Neuron (in vitro differentiated cells): ENCODE results near the gene LINC00237.
A peak's percentile ranks its signal among the peaks of the same experiment; 100 is the strongest.

Source experiments
- H2AFZ ChIP-seq: one replicate; pipeline ENCODE4 v1.6.1; 2013; ENCODE audit warnings: low read depth, mild to moderate bottlenecking, inconsistent platforms, low read length, moderate library complexity
- H3K27me3 ChIP-seq: one replicate; pipeline ENCODE4 v1.6.1; 2013; ENCODE audit warnings: low read length; ENCODE audit not compliant: insufficient read depth
- H3K36me3 ChIP-seq: one replicate; pipeline ENCODE4 v1.6.1; 2013; ENCODE audit warnings: low read length; ENCODE audit not compliant: insufficient read depth
- H3K4me1 ChIP-seq: one replicate; pipeline ENCODE4 v1.6.1; 2013; ENCODE audit warnings: low read length; ENCODE audit not compliant: insufficient read depth
- H3K4me3 ChIP-seq: 2 replicates; pipeline ENCODE4 v1.5.1; 2013; ENCODE audit warnings: mild to moderate bottlenecking, low read length, moderate library complexity
- H3K9me3 ChIP-seq: one replicate; pipeline ENCODE4 v1.6.1; 2013; ENCODE audit warnings: low read length

The LINC00237 gene

GRCh38 chr20:21136015-21136732 is 30.0 kb upstream of the LINC00237 start:
- H3K4me3 ChIP-seq = no peak overlapping the region
- H2AFZ ChIP-seq = no peak overlapping the region
- H3K4me1 ChIP-seq = no peaks in the 10 kb centered on the region
- H3K27me3 ChIP-seq = no peaks in the 10 kb centered on the region
- no peaks in the 10 kb centered on the region for H3K9me3 ChIP-seq
- no peaks in the 10 kb centered on the region for H3K36me3 ChIP-seq

- H3K4me3 ChIP-seq = no peak overlapping the region
- peaks cover 2% of the 10 kb centered on the region for H3K36me3 ChIP-seq
- no peaks in the 10 kb centered on the region for H3K9me3 ChIP-seq
- H3K4me1 ChIP-seq = no peaks in the 10 kb centered on the region
- H3K27me3 ChIP-seq = no peaks in the 10 kb centered on the region
- no peak overlapping the region for H2AFZ ChIP-seq
These were observed 28.8 kb upstream of the LINC00237 start for GRCh38 chr20:21134883-21135493.

- Histone ChIP-seq H2AFZ (no peak overlapping the region), H3K4me1 (no peaks in the 10 kb centered on the region), H3K4me3 (no peak overlapping the region), H3K27me3 (no peaks in the 10 kb centered on the region), H3K9me3 (no peaks in the 10 kb centered on the region), H3K36me3 (peaks cover 2% of the 10 kb centered on the region)
These were observed 27.9 kb upstream of the LINC00237 start for GRCh38 chr20:21133917-21134622.

GRCh38 chr20:21133404-21133803 is 27.2 kb upstream of the LINC00237 start:
- peaks cover 2% of the 10 kb centered on the region for H3K36me3 ChIP-seq

GRCh38 chr20:21129861-21130260 is 23.7 kb upstream of the LINC00237 start:
- H3K4me1 ChIP-seq = peaks cover 14% of the 10 kb centered on the region
- peaks cover 2% of the 10 kb centered on the region for H3K36me3 ChIP-seq
- H2AFZ ChIP-seq = no peak overlapping the region
- no peaks in the 10 kb centered on the region for H3K27me3 ChIP-seq
- H3K4me3 ChIP-seq = no peak overlapping the region
- H3K9me3 ChIP-seq = no peaks in the 10 kb centered on the region

More at GRCh38 chr20:21133404-21133803, 27.2 kb upstream of the LINC00237 start:
- no peaks in the 10 kb centered on the region for H3K9me3 ChIP-seq
- no peak overlapping the region for H2AFZ ChIP-seq
- H3K4me1 ChIP-seq = no peaks in the 10 kb centered on the region
- H3K27me3 ChIP-seq = no peaks in the 10 kb centered on the region
- H3K4me3 ChIP-seq = no peak overlapping the region

GRCh38 chr20:21127201-21127981 is 21.2 kb upstream of the LINC00237 start:
- H3K36me3 ChIP-seq = peaks cover 2% of the 10 kb centered on the region
- no peak overlapping the region for H2AFZ ChIP-seq
- H3K27me3 ChIP-seq = no peaks in the 10 kb centered on the region
- H3K4me3 ChIP-seq = peak overlapping the region; percentile 76
- H3K4me1 ChIP-seq = peaks cover 14% of the 10 kb centered on the region
- H3K9me3 ChIP-seq = no peaks in the 10 kb centered on the region

- peaks cover 2% of the 10 kb centered on the region for H3K36me3 ChIP-seq
- no peaks in the 10 kb centered on the region for H3K27me3 ChIP-seq
- H2AFZ ChIP-seq = peak overlapping the region; percentile 94
- no peaks in the 10 kb centered on the region for H3K9me3 ChIP-seq
- H3K4me3 ChIP-seq = peak overlapping the region; percentile 76
- peaks cover 14% of the 10 kb centered on the region for H3K4me1 ChIP-seq
These were observed 20.4 kb upstream of the LINC00237 start for GRCh38 chr20:21126581-21126870.

GRCh38 chr20:21125849-21126580 is 19.9 kb upstream of the LINC00237 start, which contains the start of gene KIZ:
Gene KIZ, plus strand, starts transcription at chr20:21126082. Its CDS starts 34 bp downstream, at chr20:21126116.
- peaks cover 14% of the 10 kb centered on the region for H3K4me1 ChIP-seq
- H2AFZ ChIP-seq = peak within 1 kb of the TSS; percentile 94
- peaks cover under 1% of the 10 kb centered on the region for H3K9me3 ChIP-seq
- H3K27me3 ChIP-seq = peaks cover under 1% of the 10 kb centered on the region
- peaks cover 1% of the 10 kb centered on the region for H3K36me3 ChIP-seq
- peak within 1 kb of the TSS; percentile 76 for H3K4me3 ChIP-seq

- Histone ChIP-seq H3K9me3 (peaks cover 4% of the 10 kb centered on the region), H3K4me1 (peaks cover 14% of the 10 kb centered on the region), H3K4me3 (peak overlapping the region; percentile 76), H3K36me3 (no peaks in the 10 kb centered on the region), H3K27me3 (peaks cover 4% of the 10 kb centered on the region), H2AFZ (peak overlapping the region; percentile 94)
These were observed 19.1 kb upstream of the LINC00237 start for GRCh38 chr20:21125072-21125848.

- H3K9me3 ChIP-seq = peaks cover 4% of the 10 kb centered on the region
- no peak overlapping the region for H3K4me3 ChIP-seq
- no peaks in the 10 kb centered on the region for H3K36me3 ChIP-seq
- peaks cover 14% of the 10 kb centered on the region for H3K4me1 ChIP-seq
- peaks cover 4% of the 10 kb centered on the region for H3K27me3 ChIP-seq
- H2AFZ ChIP-seq = no peak overlapping the region
These were observed 18.0 kb upstream of the LINC00237 start for GRCh38 chr20:21124190-21124589.

- Histone ChIP-seq H3K36me3 (no peaks in the 10 kb centered on the region), H3K9me3 (peaks cover 4% of the 10 kb centered on the region), H3K4me1 (no peaks in the 10 kb centered on the region), H3K4me3 (no peak overlapping the region), H2AFZ (no peak overlapping the region), H3K27me3 (peaks cover 24% of the 10 kb centered on the region)
These were observed 12.6 kb upstream of the LINC00237 start for GRCh38 chr20:21118782-21119181.

- Histone ChIP-seq H3K27me3 (peaks cover 24% of the 10 kb centered on the region), H3K4me3 (no peak overlapping the region), H3K4me1 (no peaks in the 10 kb centered on the region)
These were observed 12.0 kb upstream of the LINC00237 start for GRCh38 chr20:21118138-21118537.

More at GRCh38 chr20:21118138-21118537, 12.0 kb upstream of the LINC00237 start:
- Histone ChIP-seq H2AFZ (no peak overlapping the region), H3K36me3 (no peaks in the 10 kb centered on the region), H3K9me3 (peaks cover 4% of the 10 kb centered on the region)
